ENCODE measurements around the gene STAT1.

The STAT1 gene

DNA sequence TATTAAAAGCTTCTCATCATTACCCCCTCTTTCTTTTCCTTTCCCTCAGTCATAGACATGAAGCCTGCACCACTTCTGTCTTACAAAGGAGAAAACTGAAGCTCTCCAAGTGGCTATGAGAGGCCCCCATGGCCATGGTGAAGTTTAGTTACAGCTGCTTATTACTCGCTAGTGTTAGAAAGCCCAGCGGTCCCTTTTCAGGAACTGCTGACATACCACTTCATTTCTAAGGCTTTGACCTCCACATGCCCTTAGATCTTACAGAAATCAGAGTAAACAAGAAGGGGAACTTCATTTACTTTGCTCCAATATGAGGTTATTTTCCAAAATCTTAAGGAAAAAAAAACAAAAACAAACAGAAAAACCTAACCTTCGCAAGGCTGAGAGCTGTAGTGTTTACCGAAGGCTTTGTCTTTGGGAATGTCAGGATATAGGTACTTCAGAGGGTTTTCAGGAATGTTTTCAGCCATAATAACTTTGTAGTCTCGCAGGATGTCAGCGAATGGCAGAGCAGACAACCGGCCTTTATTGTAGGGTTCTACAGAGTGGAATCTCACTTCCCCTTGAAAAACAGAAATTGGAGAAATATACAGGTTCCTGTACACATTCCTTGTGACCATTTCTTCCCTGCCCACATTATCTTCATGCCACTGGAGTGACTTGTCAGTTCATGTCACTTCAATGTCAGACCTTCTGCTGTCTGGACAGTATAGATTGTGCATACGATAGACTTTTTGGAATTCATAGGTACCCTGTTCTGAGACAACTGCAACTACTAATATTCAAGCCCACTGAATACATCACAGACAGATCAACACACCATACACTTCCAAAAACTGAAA is 18.8 kb upstream of the STAT1 start:
- Histone ChIP-seq H3K4me1 (ENCODE audit: control extremely low read depth in 1 of 4, control insufficient read depth in 4 of 4, insufficient read depth in 4 of 4, low read length in 3 of 4) (peaks cover 3 to 37% (median 16%) of the 10 kb centered on the region in 4 experiments), H3K27me3 (replicated peaks in 2 of 5; ENCODE audit: control insufficient read depth in 4 of 5, insufficient read depth in 5 of 5, low read length in 4 of 5) (no peaks in the 10 kb centered on the region), H3K27ac (ENCODE audit: insufficient read depth in 1 of 2, low read depth in 1 of 2, low read length in 2 of 2, poor library complexity in 1 of 2, severe bottlenecking in 2 of 2) (no peak overlapping the region), H3K9me3 (ENCODE audit: control extremely low read depth in 1 of 5, control insufficient read depth in 4 of 5, insufficient read depth in 2 of 5, low read depth in 1 of 5, low read length in 4 of 5) (no peaks in the 10 kb centered on the region), H3K36me3 (ENCODE audit: control insufficient read depth in 4 of 4, insufficient read depth in 4 of 4, low read length in 3 of 4) (no peaks in the 10 kb centered on the region), H3K4me3 (ENCODE audit: control insufficient read depth in 1 of 7, extremely low read depth in 1 of 7, insufficient read depth in 4 of 7, low read depth in 2 of 7, low read length in 6 of 7) (no peak overlapping the region)
- POLR2A ChIA-PET = no interaction called here
- peak in 2 of 3 donors; percentile 26 to 36 for DNase-seq
- CTCF ChIA-PET = interaction anchor here (0.9 to 1.2 kb wide), 2 partner anchors 19 to 35 kb away, joined by 3 to 4 read pairs; partner anchors contain the start of gene STAT1
- WGBS (ENCODE audit: insufficient coverage) = 95% methylated on average over 4 of the region's 8 CpGs

DNA sequence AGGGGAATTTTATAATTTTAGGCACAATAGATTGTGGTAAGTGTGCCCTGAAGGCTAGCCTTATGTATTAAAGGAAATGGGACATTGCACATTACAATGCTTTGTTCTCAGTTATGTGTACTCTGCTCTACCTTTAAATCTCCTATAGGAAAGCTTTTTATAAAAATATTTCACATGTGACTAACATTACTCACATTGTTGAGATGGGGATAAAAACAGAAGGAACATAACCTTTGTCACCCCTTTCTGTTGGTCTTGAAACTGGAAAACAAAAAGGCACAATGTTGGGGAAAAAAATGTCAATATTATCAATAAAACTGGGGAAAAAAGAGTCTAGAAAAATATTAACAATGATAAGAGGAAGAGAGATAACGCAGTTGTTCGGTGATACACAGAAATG is 17.3 kb upstream of the STAT1 start:
- POLR2A ChIA-PET = no interaction called here
- 100% methylated on average over 2 of the region's 2 CpGs for WGBS (ENCODE audit: insufficient coverage)
- no peaks in the 10 kb centered on the region for H3K27me3 ChIP-seq (replicated peaks in 2 of 5; ENCODE audit: control insufficient read depth in 4 of 5, insufficient read depth in 5 of 5, low read length in 4 of 5)
- CTCF ChIA-PET = no interaction called here
- no peak for DNase-seq
- H3K9me3 ChIP-seq (ENCODE audit: control extremely low read depth in 1 of 5, control insufficient read depth in 4 of 5, insufficient read depth in 2 of 5, low read depth in 1 of 5, low read length in 4 of 5) = no peaks in the 10 kb centered on the region
- H3K27ac ChIP-seq (ENCODE audit: insufficient read depth in 1 of 2, low read depth in 1 of 2, low read length in 2 of 2, poor library complexity in 1 of 2, severe bottlenecking in 2 of 2) = no peak overlapping the region
- no peak overlapping the region for H3K4me3 ChIP-seq (ENCODE audit: control insufficient read depth in 1 of 7, extremely low read depth in 1 of 7, insufficient read depth in 4 of 7, low read depth in 2 of 7, low read length in 6 of 7)
- peaks cover 3 to 35% (median 16%) of the 10 kb centered on the region in 4 experiments for H3K4me1 ChIP-seq (ENCODE audit: control extremely low read depth in 1 of 4, control insufficient read depth in 4 of 4, insufficient read depth in 4 of 4, low read length in 3 of 4)
- no peaks in the 10 kb centered on the region for H3K36me3 ChIP-seq (ENCODE audit: control insufficient read depth in 4 of 4, insufficient read depth in 4 of 4, low read length in 3 of 4)

DNA sequence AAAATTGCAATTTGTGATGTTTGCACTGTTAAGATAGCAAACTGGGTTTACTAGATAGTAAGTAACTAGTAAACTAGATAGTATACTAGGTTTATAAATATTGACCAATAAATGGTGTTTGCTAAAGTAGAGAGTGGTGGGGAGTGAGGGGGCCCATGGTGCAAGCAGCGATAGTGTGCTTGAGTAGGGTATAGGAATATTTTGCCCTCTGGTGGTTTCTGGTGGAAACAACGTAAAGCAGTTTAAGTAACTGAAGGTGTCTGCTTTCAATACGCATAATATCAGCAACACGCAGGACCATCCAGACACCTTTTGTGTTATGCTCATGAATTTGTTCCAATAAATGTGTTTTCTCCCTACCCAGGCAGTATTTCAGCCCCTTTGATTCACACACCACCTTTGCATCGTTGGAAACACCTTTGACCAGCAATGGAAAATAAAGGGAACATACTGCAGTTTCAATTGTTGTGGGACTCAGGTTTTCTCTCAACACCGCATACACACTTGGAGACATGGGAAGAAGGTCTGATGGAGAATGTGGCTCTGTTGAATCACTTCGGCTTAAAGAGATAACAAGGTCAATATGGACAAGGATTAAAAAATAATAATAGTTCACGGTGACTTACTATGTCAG is 16.7 kb upstream of the STAT1 start:
- 53% methylated on average over 4 of the region's 8 CpGs for whole genome bisulfite sequencing (ENCODE audit: insufficient coverage)

DNA sequence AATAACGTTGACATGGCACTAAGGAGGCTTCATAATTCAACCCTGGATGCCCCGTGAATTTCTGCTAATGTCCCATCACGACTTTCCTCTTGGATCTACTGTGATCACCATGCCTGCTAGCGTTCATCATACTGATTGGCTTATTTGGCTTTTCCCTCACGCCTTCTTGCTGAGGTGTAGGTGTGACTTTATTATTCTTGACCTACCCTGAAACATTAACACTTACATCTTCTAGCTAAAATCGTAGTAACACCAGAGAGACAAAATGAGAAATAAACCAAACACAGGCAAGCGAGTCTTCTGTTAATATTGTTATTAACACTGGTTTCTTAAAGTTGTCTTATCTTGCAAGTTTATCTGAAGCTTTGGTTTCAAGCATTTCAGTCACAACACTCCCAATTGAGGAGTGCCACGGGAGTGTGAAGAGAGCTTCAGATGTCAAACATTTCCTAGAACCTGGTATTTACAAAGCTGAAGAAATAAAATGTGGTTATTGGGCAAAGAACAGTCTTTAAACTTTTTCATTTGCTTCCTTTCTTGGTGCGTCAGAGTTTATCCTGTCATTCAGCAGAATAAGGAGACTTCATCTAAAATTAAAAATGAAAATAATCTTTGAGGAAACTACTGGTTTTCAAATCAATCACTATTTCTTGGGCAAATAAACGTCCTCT is 15.4 kb upstream of the STAT1 start:
- WGBS (ENCODE audit: insufficient coverage) = 75% methylated on average over 4 of the region's 10 CpGs
- ChIA-PET CTCF (interaction anchor here (0.8 to 3.0 kb wide), 8 partner anchors 10 to 248 kb away, joined by 3 to 12 read pairs (median 4); no protein-coding TSS in a partner anchor), POLR2A (no interaction called here)
- H3K4me1 ChIP-seq (ENCODE audit: control extremely low read depth in 1 of 4, control insufficient read depth in 4 of 4, insufficient read depth in 4 of 4, low read length in 3 of 4) = peaks cover 3 to 38% (median 17%) of the 10 kb centered on the region in 4 experiments
- H3K27ac ChIP-seq (ENCODE audit: insufficient read depth in 1 of 2, low read depth in 1 of 2, low read length in 2 of 2, poor library complexity in 1 of 2, severe bottlenecking in 2 of 2) = no peak overlapping the region
- DNase-seq = no peak
- H3K27me3 ChIP-seq (replicated peaks in 2 of 5; ENCODE audit: control insufficient read depth in 4 of 5, insufficient read depth in 5 of 5, low read length in 4 of 5) = no peaks in the 10 kb centered on the region
- no peaks in the 10 kb centered on the region for H3K9me3 ChIP-seq (ENCODE audit: control extremely low read depth in 1 of 5, control insufficient read depth in 4 of 5, insufficient read depth in 2 of 5, low read depth in 1 of 5, low read length in 4 of 5)
- H3K4me3 ChIP-seq (ENCODE audit: control insufficient read depth in 1 of 7, extremely low read depth in 1 of 7, insufficient read depth in 4 of 7, low read depth in 2 of 7, low read length in 6 of 7) = no peak overlapping the region
- no peaks in the 10 kb centered on the region for H3K36me3 ChIP-seq (ENCODE audit: control insufficient read depth in 4 of 4, insufficient read depth in 4 of 4, low read length in 3 of 4)

More for the DNA sequence above, 16.7 kb upstream of the STAT1 start:
- no peaks in the 10 kb centered on the region for H3K9me3 ChIP-seq (ENCODE audit: control extremely low read depth in 1 of 5, control insufficient read depth in 4 of 5, insufficient read depth in 2 of 5, low read depth in 1 of 5, low read length in 4 of 5)
- no peak overlapping the region for H3K4me3 ChIP-seq (ENCODE audit: control insufficient read depth in 1 of 7, extremely low read depth in 1 of 7, insufficient read depth in 4 of 7, low read depth in 2 of 7, low read length in 6 of 7)
- peak; percentile 71 to 73 (median 73) for DNase-seq
- ChIA-PET CTCF (interaction anchor here (1.4 to 3.0 kb wide), 2 partner anchors 34 to 249 kb away, joined by 5 to 12 read pairs; no protein-coding TSS in a partner anchor), POLR2A (no interaction called here)
- no peaks in the 10 kb centered on the region for H3K27me3 ChIP-seq (replicated peaks in 2 of 5; ENCODE audit: control insufficient read depth in 4 of 5, insufficient read depth in 5 of 5, low read length in 4 of 5)
- H3K27ac ChIP-seq (ENCODE audit: insufficient read depth in 1 of 2, low read depth in 1 of 2, low read length in 2 of 2, poor library complexity in 1 of 2, severe bottlenecking in 2 of 2) = no peak overlapping the region
- peaks cover 3 to 32% (median 16%) of the 10 kb centered on the region in 4 experiments for H3K4me1 ChIP-seq (ENCODE audit: control extremely low read depth in 1 of 4, control insufficient read depth in 4 of 4, insufficient read depth in 4 of 4, low read length in 3 of 4)
- H3K36me3 ChIP-seq (ENCODE audit: control insufficient read depth in 4 of 4, insufficient read depth in 4 of 4, low read length in 3 of 4) = no peaks in the 10 kb centered on the region

DNA sequence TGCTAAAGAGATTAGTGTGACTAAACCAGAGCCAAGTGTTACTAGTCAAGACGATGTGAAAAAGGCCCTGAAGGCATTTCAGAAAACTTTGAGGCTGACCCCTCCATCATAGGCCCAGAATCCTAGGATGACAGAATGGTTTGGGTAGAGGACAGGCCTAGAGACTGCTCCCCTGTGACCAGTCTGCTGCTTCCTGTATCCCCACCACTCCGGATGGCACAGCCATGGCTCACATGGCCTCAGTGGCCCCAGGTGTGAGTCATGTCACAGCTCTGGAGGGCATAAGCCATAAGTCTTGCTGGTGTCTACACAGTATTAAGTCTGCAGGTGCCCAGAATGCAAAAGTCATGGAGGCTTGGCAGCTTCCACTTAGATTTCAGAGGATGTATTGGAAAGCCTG is 12.4 kb upstream of the STAT1 start:
- H3K4me1 ChIP-seq (ENCODE audit: control extremely low read depth in 1 of 4, control insufficient read depth in 4 of 4, insufficient read depth in 4 of 4, low read length in 3 of 4) = peaks cover 18 to 52% (median 35%) of the 10 kb centered on the region in 4 experiments
- H3K27ac ChIP-seq (ENCODE audit: insufficient read depth in 1 of 2, low read depth in 1 of 2, low read length in 2 of 2, poor library complexity in 1 of 2, severe bottlenecking in 2 of 2) = no peak overlapping the region
- 0% methylated on average over 1 of the region's 2 CpGs for WGBS (ENCODE audit: insufficient coverage)
- H3K9me3 ChIP-seq (ENCODE audit: control extremely low read depth in 1 of 5, control insufficient read depth in 4 of 5, insufficient read depth in 2 of 5, low read depth in 1 of 5, low read length in 4 of 5) = no peaks in the 10 kb centered on the region
- ChIA-PET CTCF (interaction anchor here (1.5 kb wide), 1 partner anchor 9 kb away, joined by 4 read pairs; no protein-coding TSS in a partner anchor), POLR2A (no interaction called here)
- no peak overlapping the region for H3K4me3 ChIP-seq (ENCODE audit: control insufficient read depth in 1 of 7, extremely low read depth in 1 of 7, insufficient read depth in 4 of 7, low read depth in 2 of 7, low read length in 6 of 7)
- H3K27me3 ChIP-seq (replicated peaks in 2 of 5; ENCODE audit: control insufficient read depth in 4 of 5, insufficient read depth in 5 of 5, low read length in 4 of 5) = no peaks in the 10 kb centered on the region
- no peak for DNase-seq
- H3K36me3 ChIP-seq (ENCODE audit: control insufficient read depth in 4 of 4, insufficient read depth in 4 of 4, low read length in 3 of 4) = no peaks in the 10 kb centered on the region

DNA sequence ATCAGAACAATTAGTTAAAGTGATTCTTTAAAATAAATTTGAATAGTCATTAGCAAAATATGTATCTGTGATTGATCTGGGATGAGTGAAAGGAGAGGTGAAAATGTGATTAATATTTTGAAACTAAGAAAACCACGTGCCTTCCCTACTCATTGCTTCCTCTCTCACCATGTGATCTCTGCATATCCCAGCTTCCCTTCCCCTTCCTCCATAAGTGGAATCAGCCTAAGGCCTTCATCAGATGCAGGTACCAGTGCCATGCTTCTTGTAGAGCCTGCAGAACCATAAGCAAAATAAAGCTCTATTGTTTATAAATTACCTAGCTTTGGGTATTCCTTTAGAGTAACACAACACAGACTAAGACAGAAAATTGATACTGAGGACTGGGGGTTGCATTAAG is 11.2 kb upstream of the STAT1 start:
- no peak overlapping the region for H3K4me3 ChIP-seq (ENCODE audit: control insufficient read depth in 1 of 7, extremely low read depth in 1 of 7, insufficient read depth in 4 of 7, low read depth in 2 of 7, low read length in 6 of 7)
- H3K27ac ChIP-seq (ENCODE audit: insufficient read depth in 1 of 2, low read depth in 1 of 2, low read length in 2 of 2, poor library complexity in 1 of 2, severe bottlenecking in 2 of 2) = no peak overlapping the region
- ChIA-PET CTCF (interaction anchor here (1.1 to 1.5 kb wide), 4 partner anchors 11 to 33 kb away, joined by 4 to 5 read pairs (median 4); partner anchors contain the start of gene STAT1), POLR2A (no interaction called here)
- no peak for DNase-seq
- no peaks in the 10 kb centered on the region for H3K27me3 ChIP-seq (replicated peaks in 2 of 5; ENCODE audit: control insufficient read depth in 4 of 5, insufficient read depth in 5 of 5, low read length in 4 of 5)
- no peaks in the 10 kb centered on the region for H3K9me3 ChIP-seq (ENCODE audit: control extremely low read depth in 1 of 5, control insufficient read depth in 4 of 5, insufficient read depth in 2 of 5, low read depth in 1 of 5, low read length in 4 of 5)
- H3K36me3 ChIP-seq (ENCODE audit: control insufficient read depth in 4 of 4, insufficient read depth in 4 of 4, low read length in 3 of 4) = no peaks in the 10 kb centered on the region
- no CpG with 5 or more reads among the region's 1 CpG for WGBS (ENCODE audit: insufficient coverage)
- peaks cover 24 to 55% (median 42%) of the 10 kb centered on the region in 4 experiments for H3K4me1 ChIP-seq (ENCODE audit: control extremely low read depth in 1 of 4, control insufficient read depth in 4 of 4, insufficient read depth in 4 of 4, low read length in 3 of 4)
